Measurements from ENCODE around the gene HLA-DOB. TPM values are rescaled to one million over a fixed set of nuclear protein-coding genes. Genes with fewer than 3 reads are reported as not detected.
"Not testable (repeated sequence)": the region's sequence is repeated elsewhere in the genome, so short reads cannot be mapped to it uniquely, and the experiment has no call there.

The HLA-DOB gene
- total RNA-seq, 4 donors from 2014 or later: 5.7 TPM; not detected in 3

DNA sequence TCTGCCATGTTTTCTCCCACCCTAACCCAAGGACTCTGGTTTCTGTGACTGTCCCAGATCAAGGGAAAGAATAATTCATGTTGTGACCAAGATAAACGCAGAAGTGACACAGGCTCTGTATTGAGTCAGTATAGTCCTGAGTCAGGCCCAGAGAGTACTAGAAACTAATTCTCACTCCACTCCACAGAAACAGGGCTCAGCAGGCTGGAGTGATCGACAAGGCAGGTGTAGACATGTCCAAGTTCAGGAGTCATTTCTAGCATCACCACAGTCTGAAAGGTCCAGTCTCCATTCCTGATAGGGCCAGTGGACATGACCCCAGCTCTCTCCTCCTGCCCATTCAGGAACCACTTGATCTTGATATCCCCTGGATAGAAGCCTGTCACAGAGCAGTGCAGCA lies 2.7 kb downstream of the HLA-DOB start:
- no peak for DNase-seq
- Histone ChIP-seq H3K4me1 (no peaks in the 10 kb centered on the region), H3K9me3 (no peaks in the 10 kb centered on the region), H3K36me3 (no peaks in the 10 kb centered on the region), H3K4me3 (no peak overlapping the region), H3K27ac (no peak overlapping the region), H3K27me3 (no peaks in the 10 kb centered on the region)
- TF ChIP-seq, protein P1, sequence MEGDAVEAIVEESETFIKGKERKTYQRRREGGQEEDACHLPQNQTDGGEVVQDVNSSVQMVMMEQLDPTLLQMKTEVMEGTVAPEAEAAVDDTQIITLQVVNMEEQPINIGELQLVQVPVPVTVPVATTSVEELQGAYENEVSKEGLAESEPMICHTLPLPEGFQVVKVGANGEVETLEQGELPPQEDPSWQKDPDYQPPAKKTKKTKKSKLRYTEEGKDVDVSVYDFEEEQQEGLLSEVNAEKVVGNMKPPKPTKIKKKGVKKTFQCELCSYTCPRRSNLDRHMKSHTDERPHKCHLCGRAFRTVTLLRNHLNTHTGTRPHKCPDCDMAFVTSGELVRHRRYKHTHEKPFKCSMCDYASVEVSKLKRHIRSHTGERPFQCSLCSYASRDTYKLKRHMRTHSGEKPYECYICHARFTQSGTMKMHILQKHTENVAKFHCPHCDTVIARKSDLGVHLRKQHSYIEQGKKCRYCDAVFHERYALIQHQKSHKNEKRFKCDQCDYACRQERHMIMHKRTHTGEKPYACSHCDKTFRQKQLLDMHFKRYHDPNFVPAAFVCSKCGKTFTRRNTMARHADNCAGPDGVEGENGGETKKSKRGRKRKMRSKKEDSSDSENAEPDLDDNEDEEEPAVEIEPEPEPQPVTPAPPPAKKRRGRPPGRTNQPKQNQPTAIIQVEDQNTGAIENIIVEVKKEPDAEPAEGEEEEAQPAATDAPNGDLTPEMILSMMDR (IDR thresholded peaks at IDR 0.05): no peak
- TF ChIP-seq EP300 (IDR thresholded peaks at IDR 0.05; ENCODE audit: low read depth): no peak
- no peak for TF ChIP-seq POLR2AphosphoS5 (IDR thresholded peaks at IDR 0.05)
- WGBS, 2 donors (ENCODE audit: low coverage in 1 of 2): 89% methylated on average over 2 of the region's 2 CpGs; no CpG with 5 or more reads in 1 of the 2 donors
- intact Hi-C loops (cut with DNase I; ENCODE audit: low total_unique reads): no loop called here
- in situ Hi-C loops (cut with MboI; ENCODE audit: low pct_ligation_motif_present in 1 of 4, low pct_unique_long_range_greater_than_20kb in 1 of 4, low sequenced_read_pairs in 3 of 4): no loop called here

DNA sequence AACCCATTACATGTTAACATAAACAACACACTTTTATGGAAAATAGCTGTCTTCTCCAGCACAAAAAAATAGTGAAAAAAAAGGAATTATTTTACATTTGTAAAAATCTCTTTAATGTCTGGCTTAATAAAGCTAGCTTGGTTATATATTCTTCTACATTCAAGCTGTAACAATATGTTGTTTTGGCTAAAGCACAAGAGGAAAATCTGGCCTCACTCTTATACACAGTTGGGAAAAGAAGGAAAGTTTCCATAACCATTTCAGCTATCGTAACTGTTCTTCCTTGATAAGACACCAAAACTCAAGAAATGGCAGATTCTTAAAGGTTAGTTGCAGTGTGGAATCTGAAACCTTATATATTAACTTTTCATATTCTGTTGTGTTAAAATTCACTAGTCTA lies 7.6 kb downstream of the HLA-DOB start:
- H3K36me3 ChIP-seq: no peaks in the 10 kb centered on the region
- no peak for TF ChIP-seq POLR2A (IDR thresholded peaks at IDR 0.05)
- no peak for TF ChIP-seq EP300 (IDR thresholded peaks at IDR 0.05; ENCODE audit: low read depth)
- TF ChIP-seq POLR2AphosphoS5 (IDR thresholded peaks at IDR 0.05): no peak
- TF ChIP-seq, protein P1 (IDR thresholded peaks at IDR 0.05): no peak
- intact Hi-C loops (cut with DNase I; ENCODE audit: low total_unique reads): no loop called here
- in situ Hi-C loops (cut with MboI; ENCODE audit: low pct_ligation_motif_present in 1 of 4, low pct_unique_long_range_greater_than_20kb in 1 of 4, low sequenced_read_pairs in 3 of 4): no loop called here
- no peak overlapping the region for H3K27ac ChIP-seq
- H3K4me3 ChIP-seq: no peak overlapping the region
- WGBS, 2 donors (ENCODE audit: low coverage in 1 of 2): 13 to 42% methylated on average over 1 of the region's 1 CpG
- no peaks in the 10 kb centered on the region for H3K9me3 ChIP-seq
- DNase-seq: no peak
- H3K27me3 ChIP-seq: peaks cover 19% of the 10 kb centered on the region
- no peaks in the 10 kb centered on the region for H3K4me1 ChIP-seq

GRCh38 chr6:32807020-32807580 lies 9.7 kb downstream of the HLA-DOB start:
- intact Hi-C loops (cut with DNase I; ENCODE audit: low total_unique reads) (no loop called here), in situ Hi-C loops (cut with MboI; ENCODE audit: low pct_ligation_motif_present in 1 of 4, low pct_unique_long_range_greater_than_20kb in 1 of 4, low sequenced_read_pairs in 3 of 4) (no loop called here)
- H3K9me3 ChIP-seq: no peaks in the 10 kb centered on the region
- H3K27ac ChIP-seq: no peak overlapping the region
- no peaks in the 10 kb centered on the region for H3K4me1 ChIP-seq
- DNase-seq: no peak
- 87% methylated on average over 5 of the region's 5 CpGs; no CpG with 5 or more reads in 1 of the 2 donors for WGBS, 2 donors (ENCODE audit: low coverage in 1 of 2)
- no peaks in the 10 kb centered on the region for H3K36me3 ChIP-seq
- H3K4me3 ChIP-seq: no peak overlapping the region
- TF ChIP-seq, protein P1 (IDR thresholded peaks at IDR 0.05): no peak
- no peak for TF ChIP-seq EP300 (IDR thresholded peaks at IDR 0.05; ENCODE audit: low read depth)
- TF ChIP-seq POLR2AphosphoS5 (IDR thresholded peaks at IDR 0.05): no peak
- no peak for TF ChIP-seq POLR2A (IDR thresholded peaks at IDR 0.05)
- peaks cover 36% of the 10 kb centered on the region for H3K27me3 ChIP-seq

- H3K4me1 ChIP-seq; H3K27ac ChIP-seq; DNase-seq; in situ Hi-C loops (cut with MboI; ENCODE audit: low pct_ligation_motif_present in 1 of 4, low pct_unique_long_range_greater_than_20kb in 1 of 4, low sequenced_read_pairs in 3 of 4); intact Hi-C loops (cut with DNase I; ENCODE audit: low total_unique reads); H3K36me3 ChIP-seq; H3K9me3 ChIP-seq; H3K4me3 ChIP-seq: not testable (repeated sequence)
- peaks cover 52% of the 10 kb centered on the region for H3K27me3 ChIP-seq
Measured at GRCh38 chr6:32805404-32805803, 11.4 kb downstream of the HLA-DOB start.

DNA sequence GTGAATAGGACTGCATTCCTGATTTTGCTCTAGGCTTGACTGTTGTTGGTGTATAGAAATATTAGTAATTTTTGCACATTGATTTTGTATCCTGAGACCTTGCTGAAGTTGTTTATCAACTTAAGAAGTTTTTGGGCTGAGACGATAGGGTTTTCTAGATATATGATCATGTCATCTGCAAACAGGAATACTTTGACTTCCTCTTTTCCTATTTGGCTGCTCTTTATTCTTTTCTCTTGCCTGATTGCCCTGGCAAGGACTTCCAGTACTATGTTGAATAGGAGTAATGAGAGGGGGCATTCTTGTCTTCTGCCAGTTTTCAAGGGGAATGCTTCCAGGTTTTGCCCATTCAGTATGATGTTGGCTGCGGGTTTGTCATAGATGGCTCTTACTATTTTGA lies 13.4 kb downstream of the HLA-DOB start:
- peaks cover 0 to 4% of the 10 kb centered on the region in 2 donors for H3K9me3 ChIP-seq
- intact Hi-C loops (cut with DNase I; ENCODE audit: low total_unique reads): no loop called here
- no peaks in the 10 kb centered on the region for H3K36me3 ChIP-seq
- DNase-seq: no peak
- H3K27ac ChIP-seq: no peak overlapping the region
- no peak for TF ChIP-seq POLR2A (IDR thresholded peaks at IDR 0.05)
- H3K4me1 ChIP-seq: no peaks in the 10 kb centered on the region
- peaks cover 70% of the 10 kb centered on the region for H3K27me3 ChIP-seq
- WGBS, 2 donors (ENCODE audit: low coverage in 1 of 2): 67 to 80% methylated on average over 2 of the region's 2 CpGs
- in situ Hi-C loops (cut with MboI; ENCODE audit: low pct_ligation_motif_present in 1 of 4, low pct_unique_long_range_greater_than_20kb in 1 of 4, low sequenced_read_pairs in 3 of 4): no loop called here
- H3K4me3 ChIP-seq: no peak overlapping the region
